IMR-90 (cell line): ENCODE data around the gene IRF6.

Experiments
- CEBPB ChIP-seq: IDR thresholded peaks from 2 replicates; pipeline ENCODE4 v1.6.1; 2012; ENCODE audit warnings: low read depth, low read length, improper control_type of control experiment
- CHD1 ChIP-seq: IDR thresholded peaks from 2 replicates; pipeline ENCODE4 v1.6.1; 2012; ENCODE audit warnings: low read depth, low read length, improper control_type of control experiment
- CTCF ChIP-seq: conservative IDR thresholded peaks from 2 replicates; pipeline ENCODE4 v1.5.1; 2012; ENCODE audit warnings: mild to moderate bottlenecking, low read depth, low read length, improper control_type of control experiment
- ELK1 ChIP-seq: fragments of 150-350 bp; IDR thresholded peaks from 2 replicates; pipeline ENCODE4 v1.6.1; 2016; ENCODE audit warnings: low read depth, mild to moderate bottlenecking, low read length, moderate library complexity, borderline replicate concordance
- FOS ChIP-seq: fragments of 150-350 bp; IDR thresholded peaks from 2 replicates; pipeline ENCODE4 v1.6.1; 2016; ENCODE audit warnings: low read depth, low read length
- POLR2A ChIP-seq: IDR thresholded peaks from 2 replicates; pipeline ENCODE4 v1.6.1; 2012; ENCODE audit warnings: mild to moderate bottlenecking, low read depth, low read length
- RAD21 ChIP-seq: IDR thresholded peaks from 2 replicates; pipeline ENCODE4 v1.6.1; 2012; ENCODE audit warnings: low read length, improper control_type of control experiment
- RFX5 ChIP-seq: IDR thresholded peaks from 2 replicates; pipeline ENCODE4 v1.8.0; 2012; ENCODE audit warnings: low read depth, mild to moderate bottlenecking, low read length, moderate library complexity
- SMC3 ChIP-seq: fragments of 150-350 bp; IDR thresholded peaks from 2 replicates; pipeline ENCODE4 v1.6.1; 2016; ENCODE audit warnings: low read depth, mild to moderate bottlenecking, antibody characterized with exemption, low read length, moderate library complexity
- USF2 ChIP-seq: fragments of 150-350 bp; IDR thresholded peaks from 2 replicates; pipeline ENCODE4 v1.6.1; 2017; ENCODE audit warnings: mild to moderate bottlenecking, antibody characterized with exemption, low read length, low read depth

- TF ChIP-seq SMC3 (no peak), CTCF (no peak), ELK1 (no peak), POLR2A (no peak), USF2 (no peak), CEBPB (no peak), RAD21 (no peak), CHD1 (no peak), RFX5 (no peak), FOS (no peak)
Measured at GRCh38 chr1:209802117-209802779, 3.7 kb downstream of the IRF6 start.
